ENCODE measurements around the gene CARD18. TPM values are rescaled to one million over a fixed set of nuclear protein-coding genes. Genes with fewer than 3 reads are reported as not detected.

Gene CARD18
- total RNA-seq, 1 donor from 2014 or later = 0.63 TPM

- H3K4me3 ChIP-seq = no peak overlapping the region
- intact Hi-C loops (cut with micrococcal nuclease) = no loop called here
Measured at GRCh38 chr11:105162506-105162905, 22.9 kb upstream of the CARD18 start.

GRCh38 chr11:105158436-105158835, 18.9 kb upstream of the CARD18 start:
- no peaks in the 10 kb centered on the region for H3K36me3 ChIP-seq
- no peak for TF ChIP-seq CTCF (IDR thresholded peaks at IDR 0.05; ENCODE audit: borderline replicate concordance)

More at GRCh38 chr11:105162506-105162905, 22.9 kb upstream of the CARD18 start:
- no peaks in the 10 kb centered on the region for H3K4me1 ChIP-seq
- no peaks in the 10 kb centered on the region for H3K9me3 ChIP-seq (replicated peaks)
- H3K36me3 ChIP-seq = no peaks in the 10 kb centered on the region
- no peak overlapping the region for H3K27ac ChIP-seq (replicated peaks)
- H3K27me3 ChIP-seq (ENCODE audit: low read depth) = no peaks in the 10 kb centered on the region
- no peak for TF ChIP-seq CTCF (IDR thresholded peaks at IDR 0.05; ENCODE audit: borderline replicate concordance)
- no peak for DNase-seq

GRCh38 chr11:105156720-105157119, 17.2 kb upstream of the CARD18 start:
- H3K27ac ChIP-seq (replicated peaks) = no peak overlapping the region
- H3K36me3 ChIP-seq = no peaks in the 10 kb centered on the region
- H3K4me1 ChIP-seq = peaks cover 5% of the 10 kb centered on the region
- TF ChIP-seq CTCF (IDR thresholded peaks at IDR 0.05; ENCODE audit: borderline replicate concordance) = no peak
- DNase-seq = no peak
- H3K27me3 ChIP-seq (ENCODE audit: low read depth) = no peaks in the 10 kb centered on the region
- H3K4me3 ChIP-seq = no peak overlapping the region
- intact Hi-C loops (cut with micrococcal nuclease) = no loop called here
- H3K9me3 ChIP-seq (replicated peaks) = no peaks in the 10 kb centered on the region

More at GRCh38 chr11:105158436-105158835, 18.9 kb upstream of the CARD18 start:
- Histone ChIP-seq H3K4me3 (no peak overlapping the region), H3K9me3 (replicated peaks) (no peaks in the 10 kb centered on the region), H3K27me3 (ENCODE audit: low read depth) (no peaks in the 10 kb centered on the region), H3K27ac (replicated peaks) (no peak overlapping the region), H3K4me1 (peaks cover 5% of the 10 kb centered on the region)
- DNase-seq = no peak
- intact Hi-C loops (cut with micrococcal nuclease) = no loop called here

- Histone ChIP-seq H3K36me3 (no peaks in the 10 kb centered on the region), H3K27me3 (ENCODE audit: low read depth) (no peaks in the 10 kb centered on the region), H3K4me3 (no peak overlapping the region), H3K4me1 (peaks cover 5% of the 10 kb centered on the region), H3K9me3 (replicated peaks) (no peaks in the 10 kb centered on the region), H3K27ac (replicated peaks) (no peak overlapping the region)
- TF ChIP-seq CTCF (IDR thresholded peaks at IDR 0.05; ENCODE audit: borderline replicate concordance) = no peak
- no peak for DNase-seq
- intact Hi-C loops (cut with micrococcal nuclease) = no loop called here
Measured at GRCh38 chr11:105156231-105156630, 16.7 kb upstream of the CARD18 start.

- intact Hi-C loops (cut with micrococcal nuclease) = no loop called here
- no peak for DNase-seq
- Histone ChIP-seq H3K4me3 (no peak overlapping the region), H3K9me3 (replicated peaks) (no peaks in the 10 kb centered on the region), H3K27ac (replicated peaks) (no peak overlapping the region), H3K36me3 (no peaks in the 10 kb centered on the region), H3K4me1 (peaks cover 5% of the 10 kb centered on the region), H3K27me3 (ENCODE audit: low read depth) (no peaks in the 10 kb centered on the region)
- TF ChIP-seq CTCF (IDR thresholded peaks at IDR 0.05; ENCODE audit: borderline replicate concordance) = no peak
Measured at GRCh38 chr11:105155679-105156078, 16.1 kb upstream of the CARD18 start.

- no peak for DNase-seq
- Histone ChIP-seq H3K27ac (replicated peaks) (no peak overlapping the region), H3K36me3 (no peaks in the 10 kb centered on the region), H3K9me3 (replicated peaks) (no peaks in the 10 kb centered on the region), H3K4me3 (no peak overlapping the region), H3K27me3 (ENCODE audit: low read depth) (no peaks in the 10 kb centered on the region), H3K4me1 (peaks cover 5% of the 10 kb centered on the region)
- intact Hi-C loops (cut with micrococcal nuclease) = no loop called here
- no peak for TF ChIP-seq CTCF (IDR thresholded peaks at IDR 0.05; ENCODE audit: borderline replicate concordance)
Measured at GRCh38 chr11:105153392-105153791, 13.8 kb upstream of the CARD18 start.

All from left ventricle myocardium inferior (tissue), 1 donor.